ENCODE results near the gene TBK1.

- TF ChIP-seq EZH2 (IDR thresholded peaks at IDR 0.05; ENCODE audit: borderline replicate concordance, low read depth, low read length, poor library complexity, severe bottlenecking), result no peak
- TF ChIP-seq, protein P1, sequence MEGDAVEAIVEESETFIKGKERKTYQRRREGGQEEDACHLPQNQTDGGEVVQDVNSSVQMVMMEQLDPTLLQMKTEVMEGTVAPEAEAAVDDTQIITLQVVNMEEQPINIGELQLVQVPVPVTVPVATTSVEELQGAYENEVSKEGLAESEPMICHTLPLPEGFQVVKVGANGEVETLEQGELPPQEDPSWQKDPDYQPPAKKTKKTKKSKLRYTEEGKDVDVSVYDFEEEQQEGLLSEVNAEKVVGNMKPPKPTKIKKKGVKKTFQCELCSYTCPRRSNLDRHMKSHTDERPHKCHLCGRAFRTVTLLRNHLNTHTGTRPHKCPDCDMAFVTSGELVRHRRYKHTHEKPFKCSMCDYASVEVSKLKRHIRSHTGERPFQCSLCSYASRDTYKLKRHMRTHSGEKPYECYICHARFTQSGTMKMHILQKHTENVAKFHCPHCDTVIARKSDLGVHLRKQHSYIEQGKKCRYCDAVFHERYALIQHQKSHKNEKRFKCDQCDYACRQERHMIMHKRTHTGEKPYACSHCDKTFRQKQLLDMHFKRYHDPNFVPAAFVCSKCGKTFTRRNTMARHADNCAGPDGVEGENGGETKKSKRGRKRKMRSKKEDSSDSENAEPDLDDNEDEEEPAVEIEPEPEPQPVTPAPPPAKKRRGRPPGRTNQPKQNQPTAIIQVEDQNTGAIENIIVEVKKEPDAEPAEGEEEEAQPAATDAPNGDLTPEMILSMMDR (conservative IDR thresholded peaks at IDR 0.05; ENCODE audit: low read depth, low read length), result no peak
Measured at GRCh38 chr12:64419696-64420095, 32.2 kb upstream of the TBK1 start.
